NCI-H2029 treated with DMSO at 0.1 percent for 48 hours (cell line): ENCODE data around the gene C16orf90.
"Not testable (repeated sequence)": the region's sequence is repeated elsewhere in the genome, so short reads cannot be mapped to it uniquely, and the experiment has no call there.

Experiments used
- DNase-seq: peaks from one replicate; lab custom pipeline; 2025; lab: John Stamatoyannopoulos, UW

C16orf90 gene

GRCh38 chr16:3513892-3514583 is 18.7 kb upstream of the C16orf90 start:
- no peak for DNase-seq

DNA sequence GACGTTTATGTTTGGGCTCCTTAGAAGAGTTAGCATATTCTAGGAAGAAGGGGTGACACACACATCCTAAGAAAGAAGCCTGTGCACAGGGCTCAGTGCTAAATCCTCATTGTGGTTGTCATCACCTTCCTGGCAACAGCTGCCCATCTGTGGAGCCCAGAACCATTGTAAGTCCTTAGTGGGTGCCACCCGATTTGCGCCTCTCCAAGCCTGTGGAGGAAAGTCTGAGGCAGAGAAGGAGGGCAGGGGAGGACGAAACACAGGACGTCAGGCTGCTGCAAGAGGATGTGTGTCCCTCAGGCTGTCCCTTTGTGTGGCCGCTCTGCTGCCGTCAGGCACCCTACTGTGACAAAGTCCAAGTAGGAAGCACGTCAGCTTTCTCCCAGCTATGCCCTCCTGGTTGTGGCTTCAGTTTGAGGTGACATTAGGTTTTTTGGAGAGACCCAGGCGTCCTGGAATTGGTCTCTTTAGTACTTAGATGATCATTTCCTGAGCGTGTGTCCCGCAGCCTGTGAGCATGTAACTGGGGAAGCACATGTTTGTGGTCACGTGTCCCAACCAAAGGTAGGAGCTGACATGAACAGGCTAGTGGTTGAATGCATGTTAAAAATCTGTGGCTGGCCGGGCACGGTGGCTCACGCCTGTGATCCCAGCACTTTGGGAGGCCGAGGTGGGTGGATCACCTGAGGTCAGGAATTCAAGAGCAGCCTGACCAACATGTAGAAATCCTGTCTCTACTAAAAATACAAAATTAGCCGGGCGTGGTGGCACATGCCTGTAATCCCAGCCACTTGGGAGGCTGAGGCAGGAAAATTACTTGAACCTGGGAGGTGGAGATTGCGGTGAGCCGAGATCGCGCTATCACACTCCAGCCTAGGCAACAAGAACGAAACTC is 16.2 kb upstream of the C16orf90 start:
- no peak for DNase-seq

GRCh38 chr16:3510416-3510815 is 15.1 kb upstream of the C16orf90 start:
- no peak for DNase-seq

- DNase-seq: no peak
Observed at GRCh38 chr16:3509470-3509928, 14.2 kb upstream of the C16orf90 start.

DNA sequence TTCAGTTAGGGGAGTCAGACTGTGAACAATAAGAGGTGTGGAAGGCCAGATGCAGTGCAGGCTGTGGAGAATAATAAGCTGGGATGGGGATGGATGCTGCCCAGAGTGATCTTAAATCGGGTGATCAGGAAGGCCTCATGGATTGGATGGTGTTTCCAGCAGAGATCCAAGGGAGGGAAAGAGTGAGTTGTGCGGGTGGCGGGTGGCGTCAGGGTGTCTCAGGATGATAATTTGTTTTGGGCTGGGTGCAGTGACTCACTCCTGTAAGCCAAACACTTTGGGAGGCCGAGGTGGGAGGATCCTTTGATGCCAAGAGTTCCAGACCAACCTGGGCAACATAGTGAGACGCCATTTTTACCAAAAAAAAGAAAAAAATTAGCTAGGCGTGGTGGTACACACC is 13.4 kb upstream of the C16orf90 start:
- no peak for DNase-seq

DNA sequence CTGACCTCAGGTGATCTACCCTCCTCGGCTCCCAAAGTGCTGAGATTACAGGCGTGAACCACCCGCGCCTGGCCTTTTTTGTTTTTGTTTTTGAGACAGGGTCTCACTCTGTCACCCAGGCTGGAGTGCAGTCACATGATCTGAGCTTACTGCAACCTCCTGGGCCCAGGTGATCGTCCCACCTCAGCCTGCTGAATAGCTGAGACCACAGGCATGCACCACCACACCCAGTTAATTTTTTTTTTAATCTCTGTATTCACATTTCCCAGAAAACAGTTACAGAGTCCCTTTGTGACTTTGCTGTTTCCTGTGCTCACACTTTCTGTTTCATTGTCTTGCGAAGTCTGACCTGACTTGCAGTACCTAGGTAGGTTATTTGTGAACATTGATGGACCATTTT is 8.2 kb upstream of the C16orf90 start:
- DNase-seq: no peak

DNA sequence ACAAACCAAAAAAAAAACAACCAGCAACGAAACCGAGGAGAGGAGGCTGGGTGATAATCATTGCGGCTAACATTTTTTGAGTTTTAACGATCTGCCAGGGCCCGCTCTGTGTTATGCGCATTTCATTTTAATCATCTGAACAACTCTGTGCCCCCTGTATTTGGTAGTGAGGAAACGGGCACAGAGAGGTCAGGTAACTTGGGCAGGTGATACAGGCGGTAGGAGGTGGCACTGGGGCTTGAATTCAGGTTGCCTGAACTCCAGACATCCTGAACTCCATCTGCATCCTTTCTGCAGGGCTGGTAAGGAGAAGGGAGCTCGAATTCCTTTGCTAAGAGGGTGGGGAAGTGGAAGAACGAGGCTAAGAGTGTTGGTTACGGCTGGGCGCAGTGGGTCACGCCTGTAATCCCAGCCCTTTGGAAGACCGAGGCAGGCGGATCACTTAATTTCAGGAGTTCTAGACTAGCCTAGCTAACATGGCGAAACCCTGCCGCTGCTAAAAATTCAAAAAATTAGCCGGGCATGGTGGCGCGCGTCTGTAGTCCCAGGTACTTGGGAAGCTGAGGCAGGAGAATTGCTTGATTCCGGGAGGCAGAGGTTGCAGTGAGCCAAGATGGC is 6.6 kb upstream of the C16orf90 start:
- DNase-seq: no peak

DNA sequence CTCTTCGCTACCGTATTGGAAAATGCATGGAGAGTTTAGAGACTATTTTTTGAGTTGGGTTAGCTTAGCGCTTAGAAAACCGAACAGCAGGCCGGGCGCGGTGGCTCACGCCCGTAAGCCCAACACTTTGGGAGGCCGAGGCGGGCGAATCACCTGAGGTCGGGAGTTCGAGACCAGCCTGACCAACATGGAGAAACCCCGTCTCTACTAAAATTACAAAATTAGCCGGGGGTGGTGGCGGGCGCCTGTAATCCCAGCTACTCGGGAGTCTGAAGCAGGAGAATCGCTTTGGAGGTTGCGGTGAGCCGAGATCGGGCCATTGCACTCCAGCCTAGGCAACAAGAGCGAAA is 6.1 kb upstream of the C16orf90 start:
- DNase-seq: not testable (repeated sequence)

DNA sequence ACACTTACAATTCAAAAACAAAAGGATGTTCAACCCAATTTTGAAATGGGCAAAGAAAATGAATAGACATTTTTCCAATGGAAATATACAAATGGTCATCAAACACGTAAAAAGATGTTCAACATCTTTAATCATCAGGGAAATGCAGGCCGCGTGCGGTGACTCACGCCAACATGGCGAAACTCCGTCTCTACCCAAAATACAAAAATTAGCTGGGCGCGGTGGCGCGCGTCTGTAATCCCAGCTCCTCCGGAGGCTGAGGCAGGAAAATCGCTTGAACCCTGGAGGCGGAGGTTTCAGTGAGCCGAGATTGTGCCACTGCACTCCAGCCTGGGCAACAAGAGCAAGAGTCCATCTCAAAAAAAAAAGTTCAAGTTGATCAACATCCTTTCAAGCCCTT is 3.7 kb upstream of the C16orf90 start:
- DNase-seq: no peak

DNA sequence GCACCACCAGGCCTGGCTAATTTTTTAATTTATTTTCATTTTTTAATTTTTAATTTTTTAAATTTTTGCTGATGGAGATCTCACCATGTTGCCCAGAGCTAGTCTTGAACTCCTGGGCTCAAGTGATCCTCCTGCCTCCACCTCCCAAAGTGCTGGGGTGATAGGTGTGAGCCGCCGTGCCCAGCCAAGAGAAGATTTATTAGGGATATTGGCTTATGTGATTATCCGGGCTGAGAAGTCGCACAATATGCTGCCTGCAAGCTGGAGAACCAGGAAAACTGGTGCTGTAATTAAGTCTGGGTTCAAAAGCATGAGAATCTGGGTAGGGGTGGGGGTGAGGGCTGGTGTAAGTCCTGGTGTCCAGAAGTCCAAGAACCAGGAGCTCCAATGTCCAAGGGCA is 2.5 kb upstream of the C16orf90 start:
- no peak for DNase-seq

DNA sequence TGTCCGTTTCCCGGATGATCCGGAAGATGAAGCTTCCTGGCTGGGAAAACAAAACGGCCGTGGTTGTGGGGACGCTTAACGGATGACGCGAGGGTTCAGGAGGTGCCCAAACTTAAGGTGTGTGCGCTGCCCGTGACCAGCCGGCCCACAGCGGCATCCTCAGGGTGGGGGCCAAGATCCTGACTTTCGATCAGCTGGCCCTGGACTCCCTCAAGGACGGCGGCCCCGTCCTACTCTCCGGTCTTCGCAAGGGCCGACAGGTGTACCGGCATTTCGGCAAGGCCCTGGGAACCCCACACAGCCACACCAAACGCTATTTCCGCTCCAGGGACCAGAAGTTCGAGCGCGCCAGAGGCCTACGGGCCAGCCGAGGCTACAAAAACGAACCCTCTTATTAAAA is 1.1 kb upstream of the C16orf90 start:
- no peak for DNase-seq

GRCh38 chr16:3494386-3494973 is 809 bp downstream of the C16orf90 start:
- DNase-seq: no peak

DNA sequence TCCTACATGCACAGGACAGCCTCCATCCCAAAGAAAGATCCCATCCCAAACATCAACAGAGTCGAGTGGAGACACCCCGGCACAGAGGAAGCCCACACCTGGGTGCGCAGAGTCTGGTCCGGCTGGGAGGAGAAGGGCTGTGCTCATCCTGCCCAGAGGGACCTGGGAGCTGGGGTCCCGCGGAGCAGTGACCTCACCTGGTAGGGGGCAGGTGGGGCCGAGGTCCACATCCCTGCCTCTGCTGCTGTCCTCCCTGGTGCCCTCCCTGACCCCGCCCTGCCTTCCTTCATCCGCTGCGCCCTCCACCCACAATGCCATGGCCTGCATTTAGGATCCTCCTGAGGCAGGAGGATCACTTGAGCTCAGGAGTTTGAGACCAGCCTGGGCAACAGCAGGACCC is 2.9 kb downstream of the C16orf90 start:
- DNase-seq: no peak

- DNase-seq: no peak
Observed at GRCh38 chr16:3490911-3491629, 4.2 kb downstream of the C16orf90 start.

DNA sequence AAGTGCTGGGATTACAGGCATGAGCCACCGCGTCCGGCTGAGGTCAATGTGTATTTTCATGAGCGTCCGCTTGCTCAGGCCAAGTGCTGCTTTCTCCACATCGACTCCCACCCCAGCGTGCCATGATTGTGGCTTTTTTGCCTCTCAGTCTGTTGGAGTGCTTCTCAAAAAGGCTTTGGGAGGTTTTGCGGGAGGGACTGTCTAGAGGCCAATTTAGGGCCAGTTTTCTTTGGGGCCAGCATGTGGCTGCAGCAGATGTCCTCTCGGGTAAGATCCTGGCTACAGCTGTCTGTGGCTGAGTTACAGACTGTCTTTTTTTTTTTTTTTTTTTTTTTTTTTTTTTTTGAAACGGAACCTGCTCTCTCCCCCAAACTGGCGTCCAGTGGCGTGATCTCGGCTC is 6.5 kb downstream of the C16orf90 start:
- DNase-seq: no peak

DNA sequence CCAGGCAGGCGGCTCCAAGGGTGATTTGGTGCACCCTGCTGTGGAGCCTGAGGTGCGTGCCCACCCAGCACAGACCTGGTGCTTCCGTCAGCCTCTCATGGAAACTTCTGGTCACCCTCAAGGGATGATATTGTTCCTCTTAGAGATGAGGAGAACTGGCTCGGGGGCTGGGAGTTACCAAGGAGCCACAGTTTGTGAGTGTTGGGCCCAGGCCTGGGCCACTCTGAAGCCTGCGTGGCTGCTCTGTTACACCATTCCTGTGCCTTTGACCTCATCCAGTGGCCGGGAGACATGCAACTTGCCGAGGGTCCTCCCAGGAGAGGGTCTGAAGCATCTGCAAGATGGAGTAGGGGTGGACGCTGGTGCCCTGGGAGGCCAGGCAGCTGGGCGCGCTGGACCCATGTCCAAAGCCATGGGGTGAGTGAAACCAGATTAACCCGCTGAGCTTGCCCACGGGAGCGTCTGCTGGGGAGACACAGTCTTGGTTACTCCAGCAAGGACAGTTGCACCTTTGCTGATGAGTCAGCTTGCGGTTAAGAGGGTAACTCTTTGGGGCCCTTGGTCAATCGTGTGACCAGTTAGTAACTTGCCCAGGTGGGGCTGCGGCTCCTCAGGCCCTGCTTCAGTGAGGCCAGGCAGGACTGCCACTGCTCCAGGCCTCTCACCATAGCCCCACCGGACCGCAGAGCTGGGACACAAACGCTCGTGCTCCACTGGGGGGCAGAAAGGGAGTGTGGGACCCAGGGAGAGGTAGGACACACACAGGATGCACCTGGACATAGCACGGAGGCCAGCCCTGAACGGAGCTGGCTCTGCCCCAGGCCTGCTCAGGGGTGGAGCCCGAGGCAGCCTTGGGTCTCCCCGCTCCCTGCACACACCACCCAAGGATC is 7.5 kb downstream of the C16orf90 start:
- DNase-seq: no peak

- no peak for DNase-seq
Observed at GRCh38 chr16:3486506-3487215, 8.6 kb downstream of the C16orf90 start.

GRCh38 chr16:3485821-3486505 is 9.3 kb downstream of the C16orf90 start:
- DNase-seq: no peak

- no peak for DNase-seq
Observed at GRCh38 chr16:3485097-3485745, 10.1 kb downstream of the C16orf90 start.
